ENCODE data around the gene NFIB. TPM values are rescaled to one million over a fixed set of nuclear protein-coding genes. Genes with fewer than 3 reads are reported as not detected.

The NFIB gene
- total RNA-seq, 1 donor = 12.1 TPM

DNA sequence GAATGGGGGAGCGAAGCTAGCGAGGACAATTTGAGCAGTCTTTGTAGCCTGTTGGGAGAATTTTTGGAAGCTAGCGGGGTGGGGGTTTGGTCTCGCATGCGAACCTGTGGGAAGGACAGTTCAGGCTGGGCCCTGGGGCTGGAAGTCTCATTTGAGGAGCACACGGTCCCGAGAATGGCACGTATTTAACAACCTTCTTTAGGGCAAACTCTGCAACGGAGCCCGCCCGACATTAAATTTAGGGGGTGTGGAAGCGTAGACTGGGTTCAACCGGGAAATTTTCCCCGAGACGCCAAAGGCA lies 35.2 kb upstream of the NFIB start:
- no peak overlapping the region for H3K4me3 ChIP-seq (ENCODE audit: low read depth, low read length)
- no peak for TF ChIP-seq CTCF (IDR thresholded peaks at IDR 0.05; ENCODE audit: insufficient read depth, low read depth, low read length)

DNA sequence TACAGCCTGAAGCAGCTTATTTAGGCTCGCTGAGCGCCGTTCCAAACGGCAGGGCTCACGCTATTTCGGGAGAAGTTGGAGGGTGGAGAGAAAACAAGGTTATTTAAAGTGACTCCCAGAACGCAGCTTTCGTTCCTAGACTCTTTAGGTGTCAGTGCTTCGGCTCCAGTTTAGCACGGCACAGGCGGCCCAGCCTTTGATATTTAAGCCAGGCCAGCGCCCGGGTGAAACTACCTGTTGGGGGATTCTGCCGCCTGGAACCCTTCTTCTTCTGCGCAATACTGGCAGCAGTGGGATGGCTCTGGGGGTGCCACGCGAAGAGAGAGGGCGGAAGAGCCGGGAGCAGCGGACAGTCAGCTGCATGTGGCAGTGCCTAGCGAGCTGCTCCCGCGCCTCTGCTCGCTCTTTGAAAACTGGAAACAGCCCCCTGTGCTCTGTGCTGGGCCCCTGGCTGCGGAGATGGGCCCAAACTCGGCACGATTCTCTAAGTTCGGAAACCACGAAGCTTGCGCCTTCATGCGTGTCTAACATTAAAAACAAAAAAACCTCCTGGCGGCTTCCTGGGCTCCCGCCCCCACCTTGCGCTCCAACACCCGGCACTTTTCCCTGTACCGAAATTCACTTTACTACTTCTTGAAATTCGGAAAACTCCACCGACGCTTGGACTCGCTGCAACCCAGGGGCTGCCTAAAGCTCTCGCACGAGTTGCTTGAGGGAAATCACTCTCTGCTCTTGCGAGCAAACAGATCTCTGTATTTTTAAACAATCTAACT lies 34.6 kb upstream of the NFIB start:
- no peak overlapping the region for H3K4me3 ChIP-seq (ENCODE audit: low read depth, low read length)
- TF ChIP-seq CTCF (IDR thresholded peaks at IDR 0.05; ENCODE audit: insufficient read depth, low read depth, low read length) = no peak
- peak; percentile 11 for DNase-seq (ENCODE audit: low read depth)

More for the DNA sequence above, 35.2 kb upstream of the NFIB start:
- no peak for DNase-seq (ENCODE audit: low read depth)

- no peak for DNase-seq (ENCODE audit: low read depth)
- TF ChIP-seq CTCF (IDR thresholded peaks at IDR 0.05; ENCODE audit: insufficient read depth, low read depth, low read length) = no peak
- H3K4me3 ChIP-seq (ENCODE audit: low read depth, low read length) = peak overlapping the region; percentile 18
These were observed 34.1 kb upstream of the NFIB start for GRCh38 chr9:14348123-14348372.

DNA sequence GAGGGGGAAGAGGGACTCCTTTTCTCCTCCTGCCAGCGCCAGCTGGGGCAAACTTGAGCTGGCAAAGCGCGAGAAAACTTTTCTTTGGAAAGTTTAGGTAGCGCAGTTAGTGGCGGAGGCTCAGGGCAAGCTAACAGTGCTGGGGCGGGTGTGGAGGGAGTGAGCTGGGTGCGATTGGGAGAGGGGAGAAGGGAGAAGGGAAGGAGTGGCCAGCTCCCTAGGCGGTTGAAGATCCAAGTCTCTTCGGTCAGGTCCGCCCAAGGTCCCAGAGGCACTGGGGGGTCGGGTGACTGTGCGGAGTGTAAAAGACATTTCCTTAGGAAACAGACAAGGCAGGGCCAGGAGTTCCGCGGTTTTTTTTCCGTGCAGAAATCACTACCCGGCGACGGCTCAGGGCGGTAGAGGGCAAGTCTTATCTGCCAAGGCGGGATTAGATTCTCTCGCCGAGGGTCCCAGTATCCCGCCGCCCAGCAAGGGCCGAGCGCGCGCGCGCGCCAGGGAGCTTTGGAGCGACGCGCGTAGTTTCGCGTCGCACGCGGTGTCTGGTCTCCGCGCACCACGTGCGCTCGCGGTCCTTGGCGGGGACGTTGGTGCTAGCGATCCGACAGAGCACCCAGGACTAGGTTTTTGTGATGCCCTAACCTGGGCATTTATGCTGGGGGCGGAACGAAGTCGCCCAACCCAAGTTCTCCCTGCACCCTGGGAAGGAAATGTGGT lies 33.6 kb upstream of the NFIB start:
- peak overlapping the region; percentile 18 for H3K4me3 ChIP-seq (ENCODE audit: low read depth, low read length)

GRCh38 chr9:14346811-14347405 lies 33.0 kb upstream of the NFIB start:
- H3K4me3 ChIP-seq (ENCODE audit: low read depth, low read length) = no peak overlapping the region
- no peak for DNase-seq (ENCODE audit: low read depth)
- no peak for TF ChIP-seq CTCF (IDR thresholded peaks at IDR 0.05; ENCODE audit: insufficient read depth, low read depth, low read length)

More for the DNA sequence above, 33.6 kb upstream of the NFIB start:
- DNase-seq (ENCODE audit: low read depth) = peak; percentile 9
- TF ChIP-seq CTCF (IDR thresholded peaks at IDR 0.05; ENCODE audit: insufficient read depth, low read depth, low read length) = no peak

GRCh38 chr9:14346231-14346791 lies 32.4 kb upstream of the NFIB start:
- DNase-seq (ENCODE audit: low read depth) = no peak
- no peak for TF ChIP-seq CTCF (IDR thresholded peaks at IDR 0.05; ENCODE audit: insufficient read depth, low read depth, low read length)
- no peak overlapping the region for H3K4me3 ChIP-seq (ENCODE audit: low read depth, low read length)
